ENCODE measurements around the gene CCDC137.
A peak's percentile ranks its signal among the peaks of the same experiment; 100 is the strongest.

CCDC137 gene

GRCh38 chr17:81701288-81702071, 34.9 kb downstream of the CCDC137 start:
- H3K36me3 ChIP-seq (ENCODE audit: control insufficient read depth, insufficient read depth, low read length) = peaks cover 30% of the 10 kb centered on the region
- no peak overlapping the region for H3K4me3 ChIP-seq (ENCODE audit: low read length)
- no CpG with 5 or more reads among the region's 23 CpGs for WGBS (ENCODE audit: insufficient coverage, insufficient read length)

GRCh38 chr17:81702934-81703746, 36.6 kb downstream of the CCDC137 start, which contains the start of gene MRPL12:
Gene MRPL12, plus strand, starts transcription at chr17:81703367. Its CDS starts 135 bp downstream, at chr17:81703502.
- Histone ChIP-seq H3K27me3 (ENCODE audit: control insufficient read depth, insufficient read depth, low read length) (no peaks in the 10 kb centered on the region), H3K9me3 (ENCODE audit: control insufficient read depth, insufficient read depth, low read length) (no peaks in the 10 kb centered on the region), H3K27ac (ENCODE audit: low read length) (no peak within 1 kb of the TSS), H3K36me3 (ENCODE audit: control insufficient read depth, insufficient read depth, low read length) (peaks cover 38% of the 10 kb centered on the region), H3K4me3 (ENCODE audit: low read length) (peak within 1 kb of the TSS; percentile 87), H3K4me1 (ENCODE audit: control insufficient read depth, insufficient read depth, low read length) (peaks cover 6% of the 10 kb centered on the region; the same call in 1 of the 2 replicates)
- peak; percentile 88 for DNase-seq (ENCODE audit: low read depth, low spot score)
- no CpG with 5 or more reads among the region's 102 CpGs for WGBS (ENCODE audit: insufficient coverage, insufficient read length)

More at GRCh38 chr17:81701288-81702071, 34.9 kb downstream of the CCDC137 start:
- Histone ChIP-seq H3K9me3 (ENCODE audit: control insufficient read depth, insufficient read depth, low read length) (no peaks in the 10 kb centered on the region), H3K27ac (ENCODE audit: low read length) (no peak overlapping the region), H3K27me3 (ENCODE audit: control insufficient read depth, insufficient read depth, low read length) (no peaks in the 10 kb centered on the region), H3K4me1 (ENCODE audit: control insufficient read depth, insufficient read depth, low read length) (peaks cover 6% of the 10 kb centered on the region; the same call in 1 of the 2 replicates)
- DNase-seq (ENCODE audit: low read depth, low spot score) = no peak

GRCh38 chr17:81703747-81704654, 37.5 kb downstream of the CCDC137 start:
- Histone ChIP-seq H3K4me3 (ENCODE audit: low read length) (peak overlapping the region; percentile 87), H3K27ac (ENCODE audit: low read length) (no peak overlapping the region), H3K4me1 (ENCODE audit: control insufficient read depth, insufficient read depth, low read length) (peaks cover 7% of the 10 kb centered on the region), H3K27me3 (ENCODE audit: control insufficient read depth, insufficient read depth, low read length) (no peaks in the 10 kb centered on the region), H3K36me3 (ENCODE audit: control insufficient read depth, insufficient read depth, low read length) (peaks cover 40% of the 10 kb centered on the region), H3K9me3 (ENCODE audit: control insufficient read depth, insufficient read depth, low read length) (no peaks in the 10 kb centered on the region)
- WGBS (ENCODE audit: insufficient coverage, insufficient read length) = no CpG with 5 or more reads among the region's 27 CpGs
- DNase-seq (ENCODE audit: low read depth, low spot score) = no peak

GRCh38 chr17:81705518-81706231, 39.1 kb downstream of the CCDC137 start:
- no peak for DNase-seq (ENCODE audit: low read depth, low spot score)
- no peaks in the 10 kb centered on the region for H3K9me3 ChIP-seq (ENCODE audit: control insufficient read depth, insufficient read depth, low read length)
- H3K4me3 ChIP-seq (ENCODE audit: low read length) = no peak overlapping the region
- no peak overlapping the region for H3K27ac ChIP-seq (ENCODE audit: low read length)
- H3K36me3 ChIP-seq (ENCODE audit: control insufficient read depth, insufficient read depth, low read length) = peaks cover 40% of the 10 kb centered on the region
- no peaks in the 10 kb centered on the region for H3K27me3 ChIP-seq (ENCODE audit: control insufficient read depth, insufficient read depth, low read length)
- WGBS (ENCODE audit: insufficient coverage, insufficient read length) = no CpG with 5 or more reads among the region's 30 CpGs
- peaks cover 7% of the 10 kb centered on the region for H3K4me1 ChIP-seq (ENCODE audit: control insufficient read depth, insufficient read depth, low read length)

- DNase-seq (ENCODE audit: low read depth, low spot score) = no peak
- peaks cover 7% of the 10 kb centered on the region for H3K4me1 ChIP-seq (ENCODE audit: control insufficient read depth, insufficient read depth, low read length)
- H3K9me3 ChIP-seq (ENCODE audit: control insufficient read depth, insufficient read depth, low read length) = no peaks in the 10 kb centered on the region
- no peak overlapping the region for H3K27ac ChIP-seq (ENCODE audit: low read length)
- H3K36me3 ChIP-seq (ENCODE audit: control insufficient read depth, insufficient read depth, low read length) = peaks cover 38% of the 10 kb centered on the region
- H3K27me3 ChIP-seq (ENCODE audit: control insufficient read depth, insufficient read depth, low read length) = no peaks in the 10 kb centered on the region
- no CpG with 5 or more reads among the region's 17 CpGs for WGBS (ENCODE audit: insufficient coverage, insufficient read length)
- H3K4me3 ChIP-seq (ENCODE audit: low read length) = no peak overlapping the region
Measured at GRCh38 chr17:81706232-81706611, 39.7 kb downstream of the CCDC137 start.

- H3K27me3 ChIP-seq (ENCODE audit: control insufficient read depth, insufficient read depth, low read length) = no peaks in the 10 kb centered on the region
- no CpG with 5 or more reads among the region's 54 CpGs for WGBS (ENCODE audit: insufficient coverage, insufficient read length)
- no peak for DNase-seq (ENCODE audit: low read depth, low spot score)
- no peak overlapping the region for H3K27ac ChIP-seq (ENCODE audit: low read length)
- H3K4me3 ChIP-seq (ENCODE audit: low read length) = no peak overlapping the region
- no peaks in the 10 kb centered on the region for H3K9me3 ChIP-seq (ENCODE audit: control insufficient read depth, insufficient read depth, low read length)
- peaks cover 9% of the 10 kb centered on the region for H3K4me1 ChIP-seq (ENCODE audit: control insufficient read depth, insufficient read depth, low read length)
- H3K36me3 ChIP-seq (ENCODE audit: control insufficient read depth, insufficient read depth, low read length) = peaks cover 32% of the 10 kb centered on the region
Measured at GRCh38 chr17:81706757-81707624, 40.5 kb downstream of the CCDC137 start.

- Histone ChIP-seq H3K9me3 (ENCODE audit: control insufficient read depth, insufficient read depth, low read length) (no peaks in the 10 kb centered on the region), H3K4me3 (ENCODE audit: low read length) (no peak overlapping the region), H3K27ac (ENCODE audit: low read length) (no peak overlapping the region), H3K27me3 (ENCODE audit: control insufficient read depth, insufficient read depth, low read length) (no peaks in the 10 kb centered on the region), H3K36me3 (ENCODE audit: control insufficient read depth, insufficient read depth, low read length) (peaks cover 32% of the 10 kb centered on the region), H3K4me1 (ENCODE audit: control insufficient read depth, insufficient read depth, low read length) (peaks cover 6% of the 10 kb centered on the region)
- DNase-seq (ENCODE audit: low read depth, low spot score) = no peak
- WGBS (ENCODE audit: insufficient coverage, insufficient read length) = no CpG with 5 or more reads among the region's 25 CpGs
Measured at GRCh38 chr17:81707725-81708646, 41.4 kb downstream of the CCDC137 start.

GRCh38 chr17:81708739-81709185, 42.2 kb downstream of the CCDC137 start:
- Histone ChIP-seq H3K4me1 (ENCODE audit: control insufficient read depth, insufficient read depth, low read length) (peaks cover 11% of the 10 kb centered on the region), H3K27ac (ENCODE audit: low read length) (no peak overlapping the region), H3K4me3 (ENCODE audit: low read length) (no peak overlapping the region), H3K36me3 (ENCODE audit: control insufficient read depth, insufficient read depth, low read length) (peaks cover 32% of the 10 kb centered on the region), H3K9me3 (ENCODE audit: control insufficient read depth, insufficient read depth, low read length) (no peaks in the 10 kb centered on the region), H3K27me3 (ENCODE audit: control insufficient read depth, insufficient read depth, low read length) (no peaks in the 10 kb centered on the region)
- no peak for DNase-seq (ENCODE audit: low read depth, low spot score)
- WGBS (ENCODE audit: insufficient coverage, insufficient read length) = no CpG with 5 or more reads among the region's 17 CpGs
